Adipocyte (in vitro differentiated cells): Measurements from ENCODE around the gene INPP5K.
A peak's percentile ranks its signal among the peaks of the same experiment; 100 is the strongest.
"Not testable (repeated sequence)": the region's sequence is repeated elsewhere in the genome, so short reads cannot be mapped to it uniquely, and the experiment has no call there.

Experiments used
- DNase-seq: peaks from one replicate; pipeline ENCODE4 v3.0.0-alpha.2; 2015; ENCODE audit warnings: low read depth
- H3K27me3 ChIP-seq: replicated peaks from 2 replicates; pipeline ENCODE4 v1.7.0; 2013; ENCODE audit warnings: mild to moderate bottlenecking, low read length, moderate library complexity; ENCODE audit not compliant: control insufficient read depth, insufficient read depth
- H3K36me3 ChIP-seq: 2 replicates; pipeline ENCODE4 v1.7.0; 2013; ENCODE audit warnings: low read length, mild to moderate bottlenecking, moderate library complexity; ENCODE audit not compliant: control insufficient read depth, insufficient read depth, severe bottlenecking
- H3K4me1 ChIP-seq: 2 replicates; pipeline ENCODE4 v1.7.0; 2013; ENCODE audit warnings: mild to moderate bottlenecking, low read length, moderate library complexity; ENCODE audit not compliant: control insufficient read depth, insufficient read depth
- H3K4me3 ChIP-seq: 2 replicates; pipeline ENCODE4 v1.7.0; 2013; ENCODE audit warnings: mild to moderate bottlenecking, low read length, moderate library complexity
- H3K9ac ChIP-seq: 2 replicates; pipeline ENCODE4 v1.7.0; 2013; ENCODE audit warnings: mild to moderate bottlenecking, low read length, moderate library complexity
- H3K9me3 ChIP-seq: 2 replicates; pipeline ENCODE4 v1.7.0; 2013; ENCODE audit warnings: mild to moderate bottlenecking, low read length, moderate library complexity; ENCODE audit not compliant: control insufficient read depth

The INPP5K gene

GRCh38 chr17:1467898-1468492, 48.4 kb downstream of the INPP5K start:
- Histone ChIP-seq H3K36me3 (peaks cover 84% of the 10 kb centered on the region), H3K9me3 (no peaks in the 10 kb centered on the region), H3K4me1 (peaks cover 5% of the 10 kb centered on the region), H3K27me3 (no peaks in the 10 kb centered on the region), H3K9ac (no peak overlapping the region), H3K4me3 (no peak overlapping the region)
- no peak for DNase-seq

GRCh38 chr17:1467258-1467657, 49.2 kb downstream of the INPP5K start:
- H3K4me3 ChIP-seq, result no peak overlapping the region
- no peaks in the 10 kb centered on the region for H3K9me3 ChIP-seq
- H3K27me3 ChIP-seq, result no peaks in the 10 kb centered on the region
- H3K36me3 ChIP-seq, result peaks cover 83% of the 10 kb centered on the region
- H3K4me1 ChIP-seq, result peaks cover 5% of the 10 kb centered on the region
- no peak overlapping the region for H3K9ac ChIP-seq
- no peak for DNase-seq

- Histone ChIP-seq H3K4me1 (peaks cover 17% of the 10 kb centered on the region), H3K9me3 (no peaks in the 10 kb centered on the region), H3K36me3 (peaks cover 58% of the 10 kb centered on the region), H3K27me3 (no peaks in the 10 kb centered on the region), H3K4me3 (no peak overlapping the region), H3K9ac (no peak overlapping the region)
- no peak for DNase-seq
Observed at GRCh38 chr17:1464186-1464585, 52.2 kb downstream of the INPP5K start.

- Histone ChIP-seq H3K9me3 (no peaks in the 10 kb centered on the region), H3K4me1 (peaks cover 12% of the 10 kb centered on the region), H3K36me3 (peaks cover 42% of the 10 kb centered on the region)
Observed at GRCh38 chr17:1462164-1463112, 54.0 kb downstream of the INPP5K start.

GRCh38 chr17:1461198-1461944, 55.0 kb downstream of the INPP5K start:
- peaks cover 34% of the 10 kb centered on the region for H3K36me3 ChIP-seq
- no peak overlapping the region for H3K9ac ChIP-seq
- no peak for DNase-seq
- peaks cover 12% of the 10 kb centered on the region for H3K4me1 ChIP-seq
- no peaks in the 10 kb centered on the region for H3K27me3 ChIP-seq
- no peaks in the 10 kb centered on the region for H3K9me3 ChIP-seq
- H3K4me3 ChIP-seq, result no peak overlapping the region

More at GRCh38 chr17:1462164-1463112, 54.0 kb downstream of the INPP5K start:
- no peak overlapping the region for H3K9ac ChIP-seq
- no peak for DNase-seq
- no peak overlapping the region for H3K4me3 ChIP-seq
- no peaks in the 10 kb centered on the region for H3K27me3 ChIP-seq

GRCh38 chr17:1460233-1460632, 56.2 kb downstream of the INPP5K start:
- H3K36me3 ChIP-seq, result peaks cover 23% of the 10 kb centered on the region
- H3K4me3 ChIP-seq, result no peak overlapping the region
- DNase-seq, result no peak
- H3K27me3 ChIP-seq, result no peaks in the 10 kb centered on the region
- H3K9ac ChIP-seq, result peak overlapping the region; percentile 9
- H3K9me3 ChIP-seq, result no peaks in the 10 kb centered on the region
- H3K4me1 ChIP-seq, result peaks cover 12% of the 10 kb centered on the region

GRCh38 chr17:1455797-1456599, 60.4 kb downstream of the INPP5K start, which contains the start of gene CRK:
Gene CRK, minus strand, starts transcription at chr17:1456232. Its CDS starts 115 bp downstream, at chr17:1456117.
- Histone ChIP-seq H3K27me3 (no peaks in the 10 kb centered on the region), H3K9ac (peak within 1 kb of the TSS; percentile 99), H3K9me3 (no peaks in the 10 kb centered on the region), H3K4me3 (peak within 1 kb of the TSS; percentile 95), H3K4me1 (peaks cover 33% of the 10 kb centered on the region), H3K36me3 (peaks cover 17% of the 10 kb centered on the region)
- DNase-seq, result peak; percentile 99

GRCh38 chr17:1455291-1455796, 61.1 kb downstream of the INPP5K start:
- Histone ChIP-seq H3K9me3 (no peaks in the 10 kb centered on the region), H3K9ac (peak overlapping the region; percentile 99), H3K27me3 (no peaks in the 10 kb centered on the region), H3K4me1 (peaks cover 30% of the 10 kb centered on the region), H3K4me3 (peak overlapping the region; percentile 95), H3K36me3 (peaks cover 17% of the 10 kb centered on the region)
- peak; percentile 90 for DNase-seq

GRCh38 chr17:1454541-1454940, 61.9 kb downstream of the INPP5K start:
- Histone ChIP-seq H3K4me1 (peaks cover 23% of the 10 kb centered on the region), H3K36me3 (peaks cover 17% of the 10 kb centered on the region), H3K9ac (peak overlapping the region; percentile 99), H3K4me3 (peak overlapping the region; percentile 95), H3K9me3 (no peaks in the 10 kb centered on the region), H3K27me3 (no peaks in the 10 kb centered on the region)
- DNase-seq, result no peak

- not testable (repeated sequence) for H3K9ac ChIP-seq, H3K9me3 ChIP-seq, DNase-seq, H3K4me3 ChIP-seq, H3K27me3 ChIP-seq
- Histone ChIP-seq H3K4me1 (peaks cover 27% of the 10 kb centered on the region), H3K36me3 (peaks cover 17% of the 10 kb centered on the region)
Observed at GRCh38 chr17:1453694-1454093, 62.7 kb downstream of the INPP5K start.
